WTC11 (cell line): ENCODE data around the gene DTX2. TPM values are rescaled to one million over a fixed set of nuclear protein-coding genes. Genes with fewer than 3 reads are reported as not detected.
A peak's percentile ranks its signal among the peaks of the same experiment; 100 is the strongest.
"Not testable (repeated sequence)": the region's sequence is repeated elsewhere in the genome, so short reads cannot be mapped to it uniquely, and the experiment has no call there.

Source experiments
- ATAC-seq: fragments of 200-7000 bp; cut with Tn5 transposase; 2 replicates; pipeline ENCODE4 v1.10.0; 2021; ENCODE audit warnings: mild to moderate bottlenecking, moderate library complexity
- CTCF ChIA-PET: fragments of 300-600 bp; sonication (Branson Sonifier 250); formaldehyde crosslinking; loops from one replicate; lab custom pipeline; 2021; ENCODE audit warnings: antibody characterized with exemption; lab: Charles Lee
- POLR2A ChIA-PET: fragments of 350-600 bp; sonication (Branson Sonifier 250); formaldehyde crosslinking; loops from one replicate; lab custom pipeline; 2021; ENCODE audit warnings: antibody characterized with exemption; lab: Charles Lee
- DNase-seq: peaks from one replicate; pipeline ENCODE4 v3.0.0; 2021; ENCODE audit warnings: low spot score
- H3K27ac Mint-ChIP-seq: 2 replicates; pipeline ENCODE4 v1.8.0; 2021; ENCODE audit warnings: mixed read lengths
- H3K27me3 Mint-ChIP-seq: 2 replicates; pipeline ENCODE4 v1.8.0; 2021; ENCODE audit warnings: low read depth, mild to moderate bottlenecking, moderate library complexity, mixed read lengths
- H3K36me3 Mint-ChIP-seq: 2 replicates; pipeline ENCODE4 v1.8.0; 2021; ENCODE audit warnings: mixed read lengths
- H3K4me1 Mint-ChIP-seq: 2 replicates; pipeline ENCODE4 v1.8.0; 2022; ENCODE audit warnings: mixed read lengths
- H3K4me3 Mint-ChIP-seq: 2 replicates; pipeline ENCODE4 v1.8.0; 2021; ENCODE audit warnings: mild to moderate bottlenecking, moderate library complexity, mixed read lengths
- H3K9me3 Mint-ChIP-seq: 2 replicates; pipeline ENCODE4 v1.8.0; 2021; ENCODE audit warnings: mixed read lengths
- ETV6 ChIP-seq: sonication (generic); formaldehyde crosslinking; IDR thresholded peaks from 2 replicates; pipeline ENCODE4 v1.8.1; 2022; ENCODE audit warnings: mild to moderate bottlenecking, missing genetic modification reagents
- GRHL2 ChIP-seq: fragments of 250-450 bp; sonication (Bioruptor Pico); IDR thresholded peaks from 2 replicates; pipeline ENCODE4 v1.8.0; 2022; ENCODE audit warnings: mild to moderate bottlenecking, moderate library complexity; ENCODE audit not compliant: insufficient replicate concordance, severe bottlenecking
- MXD4 ChIP-seq: fragments of 250-450 bp; sonication (Bioruptor Pico); IDR thresholded peaks from 2 replicates; pipeline ENCODE4 v1.8.0; 2021; ENCODE audit warnings: mild to moderate bottlenecking, moderate library complexity, borderline replicate concordance
- NFE2L1 ChIP-seq: sonication (generic); formaldehyde crosslinking; IDR thresholded peaks from 2 replicates; pipeline ENCODE4 v1.8.1; 2023; ENCODE audit warnings: missing genetic modification reagents
- total RNA-seq: library from RNA; stranded (reverse); gene quantifications from 3 replicates; pipeline ENCODE4 v1.2.3, GENCODE V29; 2021
- TF ChIP-seq, protein P1 (sequence below): sonication (generic); formaldehyde crosslinking; conservative IDR thresholded peaks from 2 replicates; pipeline ENCODE4 v1.8.1; 2023; ENCODE audit warnings: mild to moderate bottlenecking, low read depth, missing genetic modification reagents, moderate library complexity
- TF ChIP-seq, protein P2 (sequence below): fragments of 250-450 bp; sonication (Bioruptor Pico); IDR thresholded peaks from 2 replicates; pipeline ENCODE4 v1.9.0; 2021; ENCODE audit warnings: mild to moderate bottlenecking
- TF ChIP-seq, protein P3 (sequence below): sonication (generic); formaldehyde crosslinking; IDR thresholded peaks from 2 replicates; pipeline ENCODE4 v1.8.1; 2022; ENCODE audit warnings: mild to moderate bottlenecking, moderate library complexity, missing genetic modification reagents
- TF ChIP-seq, protein P4 (sequence below): fragments of 250-450 bp; sonication (Bioruptor Pico); IDR thresholded peaks from 2 replicates; pipeline ENCODE4 v1.9.0; 2021; ENCODE audit warnings: mild to moderate bottlenecking, borderline replicate concordance

DTX2 gene
- total RNA-seq, 1 experiment from 2014 or later: 79.2 TPM

DNA sequence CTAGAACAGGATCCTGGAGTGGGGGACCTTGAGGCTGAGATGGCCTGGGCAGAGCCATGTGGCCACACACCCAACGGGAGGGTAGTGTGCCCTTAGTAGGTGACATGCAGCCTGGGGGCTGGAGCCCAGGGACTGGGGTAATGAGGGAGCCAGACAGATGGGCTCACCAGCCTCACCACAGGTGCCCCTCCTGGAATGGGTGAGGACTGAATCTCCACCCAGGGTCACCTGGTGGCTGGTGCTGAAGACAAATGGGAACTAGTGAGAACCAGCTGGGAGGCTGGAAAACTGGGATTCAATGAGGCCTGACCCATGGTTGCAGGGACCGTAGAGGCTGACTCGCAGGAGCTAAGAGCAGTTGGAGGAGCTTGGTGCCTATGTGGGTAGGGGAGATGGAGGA is 30.7 kb upstream of the DTX2 start (continued):
- TF ChIP-seq, protein P1, sequence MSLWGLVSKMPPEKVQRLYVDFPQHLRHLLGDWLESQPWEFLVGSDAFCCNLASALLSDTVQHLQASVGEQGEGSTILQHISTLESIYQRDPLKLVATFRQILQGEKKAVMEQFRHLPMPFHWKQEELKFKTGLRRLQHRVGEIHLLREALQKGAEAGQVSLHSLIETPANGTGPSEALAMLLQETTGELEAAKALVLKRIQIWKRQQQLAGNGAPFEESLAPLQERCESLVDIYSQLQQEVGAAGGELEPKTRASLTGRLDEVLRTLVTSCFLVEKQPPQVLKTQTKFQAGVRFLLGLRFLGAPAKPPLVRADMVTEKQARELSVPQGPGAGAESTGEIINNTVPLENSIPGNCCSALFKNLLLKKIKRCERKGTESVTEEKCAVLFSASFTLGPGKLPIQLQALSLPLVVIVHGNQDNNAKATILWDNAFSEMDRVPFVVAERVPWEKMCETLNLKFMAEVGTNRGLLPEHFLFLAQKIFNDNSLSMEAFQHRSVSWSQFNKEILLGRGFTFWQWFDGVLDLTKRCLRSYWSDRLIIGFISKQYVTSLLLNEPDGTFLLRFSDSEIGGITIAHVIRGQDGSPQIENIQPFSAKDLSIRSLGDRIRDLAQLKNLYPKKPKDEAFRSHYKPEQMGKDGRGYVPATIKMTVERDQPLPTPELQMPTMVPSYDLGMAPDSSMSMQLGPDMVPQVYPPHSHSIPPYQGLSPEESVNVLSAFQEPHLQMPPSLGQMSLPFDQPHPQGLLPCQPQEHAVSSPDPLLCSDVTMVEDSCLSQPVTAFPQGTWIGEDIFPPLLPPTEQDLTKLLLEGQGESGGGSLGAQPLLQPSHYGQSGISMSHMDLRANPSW (CRISPR knock-in tag): no peak
- TF ChIP-seq, protein P2, sequence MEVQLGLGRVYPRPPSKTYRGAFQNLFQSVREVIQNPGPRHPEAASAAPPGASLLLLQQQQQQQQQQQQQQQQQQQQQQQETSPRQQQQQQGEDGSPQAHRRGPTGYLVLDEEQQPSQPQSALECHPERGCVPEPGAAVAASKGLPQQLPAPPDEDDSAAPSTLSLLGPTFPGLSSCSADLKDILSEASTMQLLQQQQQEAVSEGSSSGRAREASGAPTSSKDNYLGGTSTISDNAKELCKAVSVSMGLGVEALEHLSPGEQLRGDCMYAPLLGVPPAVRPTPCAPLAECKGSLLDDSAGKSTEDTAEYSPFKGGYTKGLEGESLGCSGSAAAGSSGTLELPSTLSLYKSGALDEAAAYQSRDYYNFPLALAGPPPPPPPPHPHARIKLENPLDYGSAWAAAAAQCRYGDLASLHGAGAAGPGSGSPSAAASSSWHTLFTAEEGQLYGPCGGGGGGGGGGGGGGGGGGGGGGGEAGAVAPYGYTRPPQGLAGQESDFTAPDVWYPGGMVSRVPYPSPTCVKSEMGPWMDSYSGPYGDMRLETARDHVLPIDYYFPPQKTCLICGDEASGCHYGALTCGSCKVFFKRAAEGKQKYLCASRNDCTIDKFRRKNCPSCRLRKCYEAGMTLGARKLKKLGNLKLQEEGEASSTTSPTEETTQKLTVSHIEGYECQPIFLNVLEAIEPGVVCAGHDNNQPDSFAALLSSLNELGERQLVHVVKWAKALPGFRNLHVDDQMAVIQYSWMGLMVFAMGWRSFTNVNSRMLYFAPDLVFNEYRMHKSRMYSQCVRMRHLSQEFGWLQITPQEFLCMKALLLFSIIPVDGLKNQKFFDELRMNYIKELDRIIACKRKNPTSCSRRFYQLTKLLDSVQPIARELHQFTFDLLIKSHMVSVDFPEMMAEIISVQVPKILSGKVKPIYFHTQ: no peak
- TF ChIP-seq NFE2L1 (CRISPR knock-in tag): no peak
- TF ChIP-seq, protein P3, sequence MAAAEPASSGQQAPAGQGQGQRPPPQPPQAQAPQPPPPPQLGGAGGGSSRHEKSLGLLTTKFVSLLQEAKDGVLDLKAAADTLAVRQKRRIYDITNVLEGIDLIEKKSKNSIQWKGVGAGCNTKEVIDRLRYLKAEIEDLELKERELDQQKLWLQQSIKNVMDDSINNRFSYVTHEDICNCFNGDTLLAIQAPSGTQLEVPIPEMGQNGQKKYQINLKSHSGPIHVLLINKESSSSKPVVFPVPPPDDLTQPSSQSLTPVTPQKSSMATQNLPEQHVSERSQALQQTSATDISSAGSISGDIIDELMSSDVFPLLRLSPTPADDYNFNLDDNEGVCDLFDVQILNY (CRISPR knock-in tag): no peak
- no peak for TF ChIP-seq ETV6 (CRISPR knock-in tag)
- TF ChIP-seq, protein P4, sequence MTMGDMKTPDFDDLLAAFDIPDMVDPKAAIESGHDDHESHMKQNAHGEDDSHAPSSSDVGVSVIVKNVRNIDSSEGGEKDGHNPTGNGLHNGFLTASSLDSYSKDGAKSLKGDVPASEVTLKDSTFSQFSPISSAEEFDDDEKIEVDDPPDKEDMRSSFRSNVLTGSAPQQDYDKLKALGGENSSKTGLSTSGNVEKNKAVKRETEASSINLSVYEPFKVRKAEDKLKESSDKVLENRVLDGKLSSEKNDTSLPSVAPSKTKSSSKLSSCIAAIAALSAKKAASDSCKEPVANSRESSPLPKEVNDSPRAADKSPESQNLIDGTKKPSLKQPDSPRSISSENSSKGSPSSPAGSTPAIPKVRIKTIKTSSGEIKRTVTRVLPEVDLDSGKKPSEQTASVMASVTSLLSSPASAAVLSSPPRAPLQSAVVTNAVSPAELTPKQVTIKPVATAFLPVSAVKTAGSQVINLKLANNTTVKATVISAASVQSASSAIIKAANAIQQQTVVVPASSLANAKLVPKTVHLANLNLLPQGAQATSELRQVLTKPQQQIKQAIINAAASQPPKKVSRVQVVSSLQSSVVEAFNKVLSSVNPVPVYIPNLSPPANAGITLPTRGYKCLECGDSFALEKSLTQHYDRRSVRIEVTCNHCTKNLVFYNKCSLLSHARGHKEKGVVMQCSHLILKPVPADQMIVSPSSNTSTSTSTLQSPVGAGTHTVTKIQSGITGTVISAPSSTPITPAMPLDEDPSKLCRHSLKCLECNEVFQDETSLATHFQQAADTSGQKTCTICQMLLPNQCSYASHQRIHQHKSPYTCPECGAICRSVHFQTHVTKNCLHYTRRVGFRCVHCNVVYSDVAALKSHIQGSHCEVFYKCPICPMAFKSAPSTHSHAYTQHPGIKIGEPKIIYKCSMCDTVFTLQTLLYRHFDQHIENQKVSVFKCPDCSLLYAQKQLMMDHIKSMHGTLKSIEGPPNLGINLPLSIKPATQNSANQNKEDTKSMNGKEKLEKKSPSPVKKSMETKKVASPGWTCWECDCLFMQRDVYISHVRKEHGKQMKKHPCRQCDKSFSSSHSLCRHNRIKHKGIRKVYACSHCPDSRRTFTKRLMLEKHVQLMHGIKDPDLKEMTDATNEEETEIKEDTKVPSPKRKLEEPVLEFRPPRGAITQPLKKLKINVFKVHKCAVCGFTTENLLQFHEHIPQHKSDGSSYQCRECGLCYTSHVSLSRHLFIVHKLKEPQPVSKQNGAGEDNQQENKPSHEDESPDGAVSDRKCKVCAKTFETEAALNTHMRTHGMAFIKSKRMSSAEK (CRISPR knock-in tag): no peak
- TF ChIP-seq GRHL2 (CRISPR knock-in tag): no peak
- no peak for TF ChIP-seq MXD4 (CRISPR knock-in tag)

DNA sequence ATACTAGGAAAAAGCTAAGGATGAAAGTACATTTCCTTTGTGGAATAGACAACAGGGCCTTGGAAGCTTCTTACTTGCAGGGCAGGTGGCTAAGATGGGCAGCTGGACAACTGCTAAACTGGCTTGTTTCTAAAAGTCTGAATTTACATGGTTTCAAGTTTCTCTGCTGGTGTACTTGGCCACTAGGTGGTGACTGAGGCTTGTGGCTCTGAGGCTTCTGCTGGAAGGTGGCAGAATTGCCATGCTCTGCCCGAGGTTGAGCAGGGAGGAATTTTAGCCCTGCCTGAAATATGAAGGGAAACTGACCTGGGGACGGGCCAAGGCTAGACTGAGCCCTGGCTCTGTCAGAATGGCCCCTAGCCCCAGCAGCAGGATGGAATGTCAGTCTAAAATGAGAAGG is 23.6 kb upstream of the DTX2 start:
- H3K9me3 Mint-ChIP-seq, H3K4me3 Mint-ChIP-seq, H3K4me1 Mint-ChIP-seq, H3K27me3 Mint-ChIP-seq, H3K27ac Mint-ChIP-seq, H3K36me3 Mint-ChIP-seq, POLR2A ChIA-PET: not testable (repeated sequence)
- peak; percentile 60 for DNase-seq
- ATAC-seq: peak; percentile 84
- CTCF ChIA-PET: interaction anchor here (0.7 kb wide), 2 partner anchors 177 to 500 kb away, joined by 3 to 5 read pairs; no protein-coding TSS in a partner anchor

DNA sequence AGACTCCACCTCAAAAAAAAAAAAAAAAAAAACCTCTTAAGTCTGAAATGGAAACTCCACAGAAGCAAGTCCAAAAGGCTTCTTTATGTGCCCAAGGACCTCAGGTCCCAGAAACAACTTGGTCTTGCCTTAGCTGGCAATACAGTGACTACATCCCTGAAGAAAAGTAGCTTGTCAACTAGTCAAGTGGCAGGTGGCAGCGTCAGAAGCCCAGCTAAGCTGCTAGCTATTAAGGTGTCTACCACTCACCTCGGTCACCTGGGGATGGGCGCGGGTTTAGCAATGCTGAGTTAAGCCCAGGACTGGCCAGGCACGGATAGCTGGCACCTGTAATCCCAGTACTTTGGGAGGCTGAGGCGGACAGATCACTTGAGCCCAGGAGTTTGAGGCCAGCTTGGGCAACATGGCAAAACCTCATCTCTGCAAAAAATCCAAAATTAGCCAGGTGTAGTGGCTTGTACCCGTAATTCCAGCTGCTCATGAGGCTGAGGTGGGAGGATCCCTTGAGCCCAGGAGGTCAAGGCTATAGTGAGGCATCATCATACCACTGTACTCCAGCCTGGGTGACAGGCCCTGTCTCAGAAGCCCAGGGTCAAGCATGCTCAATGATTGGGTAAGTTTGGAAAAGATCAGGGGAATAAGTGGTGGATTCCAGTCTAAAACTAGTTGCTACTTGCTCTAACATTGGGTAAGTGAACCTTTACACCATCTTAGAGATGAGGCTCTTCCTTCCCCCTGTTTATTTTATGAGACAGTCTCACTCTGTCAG is 22.2 kb upstream of the DTX2 start:
- POLR2A ChIA-PET, H3K4me3 Mint-ChIP-seq, H3K27ac Mint-ChIP-seq, H3K27me3 Mint-ChIP-seq, H3K9me3 Mint-ChIP-seq, DNase-seq, CTCF ChIA-PET, H3K36me3 Mint-ChIP-seq, ATAC-seq, H3K4me1 Mint-ChIP-seq: not testable (repeated sequence)

DNA sequence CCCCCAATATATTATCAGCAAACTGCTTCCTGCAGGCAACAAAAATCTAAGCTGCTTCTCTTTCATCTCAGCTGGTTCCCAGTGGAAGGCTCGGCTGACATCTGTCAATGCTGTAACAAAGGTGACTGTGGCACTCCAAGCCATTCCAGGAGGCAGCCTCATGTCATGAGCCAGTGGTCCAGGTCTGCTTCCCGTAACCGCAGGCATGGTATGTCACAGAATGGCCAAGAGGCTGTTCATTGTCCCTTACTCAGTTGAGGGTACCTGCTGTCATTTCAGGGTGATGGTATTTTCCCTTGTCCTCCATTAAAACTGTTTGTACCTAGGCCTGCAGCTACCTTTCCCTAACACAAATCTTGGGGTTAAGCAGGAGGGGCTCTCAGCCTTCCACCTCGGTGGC is 21.1 kb upstream of the DTX2 start:
- H3K9me3 Mint-ChIP-seq, H3K27ac Mint-ChIP-seq, H3K27me3 Mint-ChIP-seq, H3K36me3 Mint-ChIP-seq, ATAC-seq, CTCF ChIA-PET, DNase-seq, H3K4me1 Mint-ChIP-seq, H3K4me3 Mint-ChIP-seq, POLR2A ChIA-PET: not testable (repeated sequence)

DNA sequence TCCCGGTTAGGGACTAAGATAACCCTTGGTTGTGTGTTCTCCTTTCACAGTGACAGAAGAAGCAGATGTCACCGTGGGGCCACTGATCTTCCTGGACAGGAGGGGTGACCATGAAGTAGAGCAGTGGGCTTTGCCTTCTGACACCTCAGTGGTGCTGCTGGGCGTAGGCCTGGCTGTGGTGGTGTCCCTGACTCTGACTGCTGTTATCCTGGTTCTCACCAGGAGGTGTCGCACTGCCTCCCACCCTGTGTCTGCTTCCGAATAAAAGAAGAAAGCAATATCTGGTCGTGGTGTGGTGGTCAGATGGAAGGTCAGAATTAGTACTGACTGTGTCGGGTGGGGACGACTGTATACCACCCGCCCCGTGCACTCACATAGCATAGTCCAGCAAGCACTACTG is 19.7 kb upstream of the DTX2 start:
- H3K27ac Mint-ChIP-seq, POLR2A ChIA-PET, H3K4me3 Mint-ChIP-seq, H3K36me3 Mint-ChIP-seq, CTCF ChIA-PET, DNase-seq, H3K27me3 Mint-ChIP-seq, H3K4me1 Mint-ChIP-seq, H3K9me3 Mint-ChIP-seq: not testable (repeated sequence)
- ATAC-seq: peak; percentile 73

DNA sequence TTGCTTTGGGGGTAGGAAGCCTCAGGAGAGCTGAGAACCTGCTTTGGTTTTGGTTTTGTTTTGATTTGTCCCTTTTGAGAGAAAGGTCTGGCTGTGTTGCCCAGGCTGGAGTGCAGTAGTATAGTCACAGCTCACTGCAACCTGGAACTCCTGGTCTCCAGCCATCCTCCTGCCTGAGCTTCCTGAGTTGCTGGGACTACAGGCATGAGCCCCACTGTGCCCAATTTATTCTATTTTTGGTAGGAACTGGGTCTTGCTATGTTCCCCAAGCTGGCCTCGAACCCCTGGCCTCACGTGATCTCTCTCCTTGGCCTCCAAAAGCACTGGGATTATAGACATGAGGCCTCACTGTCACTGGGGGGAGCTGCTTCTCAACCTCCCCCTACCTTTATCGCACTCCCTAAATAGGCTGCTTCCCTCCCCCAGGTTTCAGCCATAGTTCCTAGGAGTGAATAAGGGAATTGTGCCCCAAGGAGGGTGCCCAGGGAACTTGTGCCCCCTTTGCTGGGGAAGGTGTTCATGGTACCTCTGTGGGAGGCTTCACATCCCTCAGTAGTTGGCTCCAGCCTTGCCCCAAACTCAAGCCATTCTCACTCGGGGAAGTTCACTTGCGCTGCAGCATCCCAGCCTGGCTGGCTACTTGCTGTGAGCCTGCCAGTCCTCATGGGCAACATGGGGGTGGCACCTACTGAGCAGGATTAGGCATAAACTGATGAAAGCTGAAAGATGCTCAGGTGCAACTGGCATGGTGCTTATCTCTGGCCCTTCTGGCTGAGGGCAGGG is 18.7 kb upstream of the DTX2 start:
- not testable (repeated sequence) for DNase-seq, H3K27me3 Mint-ChIP-seq

More for the DNA sequence above, 18.7 kb upstream of the DTX2 start:
- H3K36me3 Mint-ChIP-seq, POLR2A ChIA-PET, H3K4me1 Mint-ChIP-seq, H3K27ac Mint-ChIP-seq, H3K4me3 Mint-ChIP-seq, CTCF ChIA-PET, ATAC-seq, H3K9me3 Mint-ChIP-seq: not testable (repeated sequence)
